SK-N-SH (cell line): ENCODE results near the gene GTF2A1L.

ENCODE experiments used
- CHD2 ChIP-seq: fragments of 150-350 bp; IDR thresholded peaks from 2 replicates; pipeline ENCODE4 v1.6.1; 2018; ENCODE audit warnings: low read length; ENCODE audit not compliant: partially characterized antibody
- RCOR1 ChIP-seq: fragments of 150-350 bp; IDR thresholded peaks from 2 replicates; pipeline ENCODE4 v1.6.1; 2017; ENCODE audit warnings: antibody characterized with exemption, low read length
- SMC3 ChIP-seq: IDR thresholded peaks from 2 replicates; pipeline ENCODE4 v1.6.1; 2012; ENCODE audit warnings: low read depth, low read length, improper control_type of control experiment
- YY1 ChIP-seq: IDR thresholded peaks from 2 replicates; pipeline ENCODE4 v1.4.0; 2012; ENCODE audit warnings: low read depth, mild to moderate bottlenecking

GRCh38 chr2:48724278-48724677 is 106.6 kb downstream of the GTF2A1L start:
- TF ChIP-seq RCOR1 (no peak), YY1 (no peak), CHD2 (no peak), SMC3 (no peak)
